PFSK-1 (cell line): ENCODE results near the gene NCKIPSD.

Source experiments
- FOXP2 ChIP-seq: optimal IDR thresholded peaks from 2 replicates; pipeline ENCODE3; 2011; ENCODE audit warnings: borderline replicate concordance, control low read depth, inconsistent platforms; ENCODE audit not compliant: insufficient read depth; ENCODE audit errors: extremely low read length, extremely low read depth
- POLR2AphosphoS5 ChIP-seq: IDR thresholded peaks from 2 replicates; pipeline ENCODE4 v1.6.1; 2012; ENCODE audit warnings: low read depth, mild to moderate bottlenecking, control low read depth, low read length, moderate library complexity
- SIN3A ChIP-seq: IDR thresholded peaks from 2 replicates; pipeline ENCODE4 v1.6.1; 2012; ENCODE audit warnings: mild to moderate bottlenecking, low read length, moderate library complexity, borderline replicate concordance; ENCODE audit not compliant: insufficient read depth
- TAF1 ChIP-seq: IDR thresholded peaks from 2 replicates; pipeline ENCODE4 v1.6.1; 2012; ENCODE audit warnings: low read length, control low read depth, borderline replicate concordance; ENCODE audit not compliant: insufficient read depth
- TF ChIP-seq, protein P1 (sequence below), 2 experiments: IDR thresholded peaks; 2 replicates each; pipeline versions ENCODE4 v1.6.1 to v1.8.0; 2011 to 2012; ENCODE audit warnings: low read depth in 2 of 2, low read length in 2 of 2, control low read depth in 1 of 2, inconsistent platforms in 1 of 2, mild to moderate bottlenecking in 1 of 2, moderate library complexity in 1 of 2; ENCODE audit not compliant: insufficient read depth in 1 of 2

DNA sequence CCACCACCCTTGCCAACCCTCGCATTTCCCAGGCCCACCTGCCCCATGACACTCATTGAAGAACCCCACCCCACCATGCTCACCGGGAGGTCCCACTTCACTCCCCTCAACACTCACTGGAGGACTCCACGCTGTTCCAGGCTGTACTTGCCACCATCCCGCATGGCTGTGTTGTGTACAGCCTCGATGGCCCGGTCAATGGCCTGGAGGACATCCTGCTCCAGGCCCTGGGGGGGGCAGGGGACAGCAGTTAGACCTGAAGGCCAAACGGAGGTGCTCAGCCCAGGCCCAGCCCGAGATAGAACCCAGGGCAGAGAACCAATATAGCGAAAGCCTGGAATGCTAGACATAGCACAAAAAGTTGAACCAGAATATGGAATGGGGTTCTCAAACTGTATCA lies 2.9 kb downstream of the NCKIPSD start:
- TF ChIP-seq TAF1 (no peak), POLR2AphosphoS5 (no peak), FOXP2 (no peak), SIN3A (no peak)
- TF ChIP-seq, protein P1, sequence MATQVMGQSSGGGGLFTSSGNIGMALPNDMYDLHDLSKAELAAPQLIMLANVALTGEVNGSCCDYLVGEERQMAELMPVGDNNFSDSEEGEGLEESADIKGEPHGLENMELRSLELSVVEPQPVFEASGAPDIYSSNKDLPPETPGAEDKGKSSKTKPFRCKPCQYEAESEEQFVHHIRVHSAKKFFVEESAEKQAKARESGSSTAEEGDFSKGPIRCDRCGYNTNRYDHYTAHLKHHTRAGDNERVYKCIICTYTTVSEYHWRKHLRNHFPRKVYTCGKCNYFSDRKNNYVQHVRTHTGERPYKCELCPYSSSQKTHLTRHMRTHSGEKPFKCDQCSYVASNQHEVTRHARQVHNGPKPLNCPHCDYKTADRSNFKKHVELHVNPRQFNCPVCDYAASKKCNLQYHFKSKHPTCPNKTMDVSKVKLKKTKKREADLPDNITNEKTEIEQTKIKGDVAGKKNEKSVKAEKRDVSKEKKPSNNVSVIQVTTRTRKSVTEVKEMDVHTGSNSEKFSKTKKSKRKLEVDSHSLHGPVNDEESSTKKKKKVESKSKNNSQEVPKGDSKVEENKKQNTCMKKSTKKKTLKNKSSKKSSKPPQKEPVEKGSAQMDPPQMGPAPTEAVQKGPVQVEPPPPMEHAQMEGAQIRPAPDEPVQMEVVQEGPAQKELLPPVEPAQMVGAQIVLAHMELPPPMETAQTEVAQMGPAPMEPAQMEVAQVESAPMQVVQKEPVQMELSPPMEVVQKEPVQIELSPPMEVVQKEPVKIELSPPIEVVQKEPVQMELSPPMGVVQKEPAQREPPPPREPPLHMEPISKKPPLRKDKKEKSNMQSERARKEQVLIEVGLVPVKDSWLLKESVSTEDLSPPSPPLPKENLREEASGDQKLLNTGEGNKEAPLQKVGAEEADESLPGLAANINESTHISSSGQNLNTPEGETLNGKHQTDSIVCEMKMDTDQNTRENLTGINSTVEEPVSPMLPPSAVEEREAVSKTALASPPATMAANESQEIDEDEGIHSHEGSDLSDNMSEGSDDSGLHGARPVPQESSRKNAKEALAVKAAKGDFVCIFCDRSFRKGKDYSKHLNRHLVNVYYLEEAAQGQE (IDR thresholded peaks at IDR 0.05; ENCODE audit: insufficient read depth in 1 of 2, low read depth in 2 of 2, low read length in 2 of 2), result no peak
